H1 (cell line): Measurements from ENCODE around the gene CEP57. TPM values are rescaled to one million over a fixed set of nuclear protein-coding genes. Genes with fewer than 3 reads are reported as not detected.

Experiments
- CTCF ChIA-PET: fragments of 300-600 bp; sonication (Branson Sonifier 250); formaldehyde crosslinking; loops from one replicate; lab custom pipeline; 2021; ENCODE audit not compliant: partially characterized antibody; lab: Charles Lee
- POLR2A ChIA-PET: fragments of 300-600 bp; sonication (Branson Sonifier 250); formaldehyde crosslinking; loops from one replicate; lab custom pipeline; 2021; ENCODE audit warnings: inconsistent platforms; ENCODE audit not compliant: partially characterized antibody; lab: Charles Lee
- DNase-seq, 2 experiments: peaks; one replicate each; pipeline versions ENCODE4 v3.0.0 to v3.0.0-alpha.2; 2010 to 2022; ENCODE audit warnings: low spot score in 2 of 2, low read depth in 1 of 2, mixed read lengths in 1 of 2
- FAIRE-seq: peaks from 2 replicates; lab custom pipeline; 2011; peaks lifted over from hg19 to GRCh38; lab: Jason Lieb, UNC
- H2AFZ ChIP-seq: 2 replicates; pipeline ENCODE4 v1.8.1; 2012; ENCODE audit warnings: low read length, inconsistent platforms
- H2AK5ac ChIP-seq: 2 replicates; pipeline ENCODE4 v1.6.1; 2013; ENCODE audit warnings: low read depth, low read length
- H2BK120ac ChIP-seq: replicated peaks from 2 replicates; pipeline ENCODE3; 2013; ENCODE audit warnings: low read depth, low read length, inconsistent platforms
- H2BK12ac ChIP-seq: 2 replicates; pipeline ENCODE4 v1.6.1; 2013; ENCODE audit warnings: low read depth, low read length
- H2BK15ac ChIP-seq: 2 replicates; pipeline ENCODE4 v1.6.1; 2013; ENCODE audit warnings: low read length
- H2BK20ac ChIP-seq: 2 replicates; pipeline ENCODE4 v1.6.1; 2013; ENCODE audit warnings: low read length
- H2BK5ac ChIP-seq: 2 replicates; pipeline ENCODE4 v1.6.1; 2013; ENCODE audit warnings: low read depth, low read length
- H3K14ac ChIP-seq: 2 replicates; pipeline ENCODE4 v1.6.1; 2013; ENCODE audit warnings: inconsistent platforms; ENCODE audit not compliant: insufficient read length
- H3K18ac ChIP-seq: 2 replicates; pipeline ENCODE4 v1.6.1; 2013; ENCODE audit warnings: low read length; ENCODE audit errors: extremely low read depth
- H3K23ac ChIP-seq: 2 replicates; pipeline ENCODE4 v1.6.1; 2013; ENCODE audit warnings: inconsistent platforms; ENCODE audit not compliant: insufficient read length
- H3K23me2 ChIP-seq: 2 replicates; pipeline ENCODE4 v1.6.1; 2013; ENCODE audit warnings: low read depth, low read length
- H3K27ac ChIP-seq: 2 replicates; pipeline ENCODE4 v1.6.1; 2011; ENCODE audit warnings: low read depth, low read length, inconsistent platforms
- H3K27me3 ChIP-seq, 4 experiments: replicated peaks in 1 of 4; 1 replicate in 1 of 4; 2 replicates in 3 of 4; pipeline versions ENCODE4 v1.6.1 to v1.8.1; 2011 to 2013; ENCODE audit warnings: low read length in 3 of 4, mild to moderate bottlenecking in 3 of 4, inconsistent platforms in 2 of 4, mixed read lengths in 2 of 4, moderate library complexity in 1 of 4; ENCODE audit not compliant: control insufficient read depth in 3 of 4, insufficient read depth in 3 of 4; ENCODE audit errors: extremely low read depth in 1 of 4
- H3K36me3 ChIP-seq, 4 experiments: 2 replicates each; pipeline versions ENCODE4 v1.6.1 to v1.8.1; 2011 to 2013; ENCODE audit warnings: mild to moderate bottlenecking in 4 of 4, low read length in 3 of 4, moderate library complexity in 2 of 4, control low read depth in 1 of 4, inconsistent platforms in 1 of 4; ENCODE audit not compliant: insufficient read depth in 4 of 4, control insufficient read depth in 2 of 4
- H3K4ac ChIP-seq: replicated peaks from 2 replicates; pipeline ENCODE3; 2013; ENCODE audit warnings: low read length, low read depth, mixed read lengths, inconsistent platforms; ENCODE audit not compliant: insufficient read length
- H3K4me1 ChIP-seq, 4 experiments: replicated peaks in 1 of 4; 1 replicate in 1 of 4; 2 replicates in 3 of 4; pipeline versions ENCODE4 v1.6.1 to v1.8.1; 2011 to 2013; ENCODE audit warnings: low read length in 3 of 4, inconsistent platforms in 2 of 4, mixed read lengths in 1 of 4; ENCODE audit not compliant: insufficient read depth in 4 of 4, control insufficient read depth in 3 of 4
- H3K4me2 ChIP-seq, 2 experiments: 2 replicates each; pipeline versions ENCODE4 v1.6.1 to v1.8.1; 2011 to 2013; ENCODE audit warnings: low read depth in 2 of 2, low read length in 2 of 2, control low read depth in 1 of 2, inconsistent platforms in 1 of 2, mild to moderate bottlenecking in 1 of 2; ENCODE audit not compliant: insufficient read depth in 1 of 2
- H3K4me3 ChIP-seq, 4 experiments: fragments of 200-600, 300-600 bp in 1 of 4; sonication (generic), shearing (Covaris generic), sonication (Bioruptor Twin) in 1 of 4; 2 replicates each; pipeline versions ENCODE4 v1.5.1 to v1.8.1; 2011 to 2016; ENCODE audit warnings: low read length in 4 of 4, low read depth in 3 of 4, control low read depth in 2 of 4, inconsistent platforms in 2 of 4, mild to moderate bottlenecking in 2 of 4, mixed read lengths in 1 of 4, moderate library complexity in 1 of 4; ENCODE audit not compliant: insufficient read depth in 2 of 4; ENCODE audit errors: extremely low read depth in 1 of 4
- H3K56ac ChIP-seq: replicated peaks from 2 replicates; pipeline ENCODE3; 2013; ENCODE audit warnings: low read depth, mild to moderate bottlenecking, mixed read lengths, low read length, inconsistent platforms; ENCODE audit not compliant: insufficient read length
- H3K79me1 ChIP-seq: 2 replicates; pipeline ENCODE4 v1.6.1; 2013; ENCODE audit warnings: low read depth, low read length, control low read depth
- H3K79me2 ChIP-seq, 2 experiments: 2 replicates each; pipeline versions ENCODE4 v1.6.1 to v1.8.1; 2012 to 2013; ENCODE audit warnings: low read length in 2 of 2, mild to moderate bottlenecking in 2 of 2, inconsistent platforms in 1 of 2; ENCODE audit not compliant: insufficient read depth in 2 of 2, control insufficient read depth in 1 of 2
- H3K9ac ChIP-seq, 4 experiments: replicated peaks in 1 of 4; 1 replicate in 1 of 4; 2 replicates in 3 of 4; pipeline versions ENCODE4 v1.6.1 to v1.8.1; 2011 to 2013; ENCODE audit warnings: low read depth in 3 of 4, low read length in 3 of 4, control low read depth in 2 of 4, mild to moderate bottlenecking in 2 of 4, moderate library complexity in 2 of 4, inconsistent platforms in 1 of 4; ENCODE audit errors: extremely low read depth in 1 of 4
- H3K9me3 ChIP-seq, 2 experiments: 2 replicates each; pipeline versions ENCODE4 v1.6.1 to v1.8.1; 2012 to 2013; ENCODE audit warnings: mild to moderate bottlenecking in 2 of 2, moderate library complexity in 2 of 2, control low read depth in 1 of 2, inconsistent platforms in 1 of 2, low read depth in 1 of 2, low read length in 1 of 2, mixed read lengths in 1 of 2; ENCODE audit not compliant: insufficient read depth in 2 of 2
- H4K20me1 ChIP-seq, 2 experiments: replicated peaks in 1 of 2; 2 replicates each; pipeline versions ENCODE3 to v1.8.1; 2011 to 2013; ENCODE audit warnings: inconsistent platforms in 2 of 2, low read length in 2 of 2, mild to moderate bottlenecking in 1 of 2; ENCODE audit not compliant: insufficient read depth in 2 of 2, control insufficient read depth in 1 of 2
- H4K5ac ChIP-seq: 2 replicates; pipeline ENCODE4 v1.6.1; 2013; ENCODE audit warnings: low read length, low read depth, mixed read lengths, inconsistent platforms; ENCODE audit not compliant: insufficient read length
- H4K8ac ChIP-seq: 2 replicates; pipeline ENCODE4 v1.8.0; 2013; ENCODE audit warnings: mild to moderate bottlenecking, moderate library complexity, low read length, inconsistent platforms; ENCODE audit not compliant: insufficient read depth; ENCODE audit errors: extremely low read depth
- H4K91ac ChIP-seq: replicated peaks from 2 replicates; pipeline ENCODE3; 2013; ENCODE audit warnings: low read length, mixed read lengths, inconsistent platforms; ENCODE audit not compliant: insufficient read length
- CHD1 ChIP-seq: IDR thresholded peaks from 2 replicates; pipeline ENCODE4 v1.6.1; 2012; ENCODE audit warnings: low read depth, low read length, improper control_type of control experiment
- CHD2 ChIP-seq: IDR thresholded peaks from 2 replicates; pipeline ENCODE4 v1.6.1; 2012; ENCODE audit warnings: low read length, improper control_type of control experiment
- GABPA ChIP-seq: IDR thresholded peaks from 2 replicates; pipeline ENCODE4 v1.6.1; 2011; ENCODE audit warnings: mild to moderate bottlenecking, low read length, moderate library complexity, borderline replicate concordance; ENCODE audit not compliant: insufficient read depth
- MAFK ChIP-seq: IDR thresholded peaks from 2 replicates; pipeline ENCODE4 v1.6.1; 2012; ENCODE audit warnings: low read depth, mild to moderate bottlenecking, improper control_type of control experiment, low read length
- PHF8 ChIP-seq: fragments of 200-600 bp; sonication (generic); conservative IDR thresholded peaks from 2 replicates; pipeline ENCODE4 v1.7.1; 2012; ENCODE audit warnings: low read depth, mild to moderate bottlenecking, inconsistent platforms, low read length, moderate library complexity
- SIN3A ChIP-seq, 2 experiments: IDR thresholded peaks in 1 of 2; conservative IDR thresholded peaks in 1 of 2; 2 replicates each; pipeline ENCODE4 v1.6.1; 2011 to 2012; ENCODE audit warnings: low read length in 2 of 2, improper control_type of control experiment in 1 of 2, low read depth in 1 of 2, mild to moderate bottlenecking in 1 of 2
- TCF12 ChIP-seq: IDR thresholded peaks from 2 replicates; pipeline ENCODE4 v1.6.1; 2011; ENCODE audit warnings: low read depth, mild to moderate bottlenecking, low read length
- WGBS, 2 experiments: shearing (Covaris generic) in 1 of 2; methylation state at CpG; one replicate each; pipeline versions ENCODE4 v1.1.6 to v1.1.7; 2013 to 2015; ENCODE audit warnings: low lambda C conversion rate in 2 of 2, mixed read lengths in 2 of 2, inconsistent platforms in 1 of 2, low coverage in 1 of 2, missing lambda C conversion rate in 1 of 2; ENCODE audit not compliant: insufficient replicate concordance in 2 of 2, insufficient coverage in 1 of 2, insufficient read length in 1 of 2; ENCODE audit errors: extremely low coverage in 1 of 2, missing lambda C conversion rate in 1 of 2; 5-methylcytosine and 5-hydroxymethylcytosine counted together
- polyA plus RNA-seq, 7 experiments: library from polyadenylated mRNA; depleted of rRNA in 3 of 7; stranded (reverse) in 5 of 7; unstranded in 2 of 7; fragments of >200 nt in 5 of 7; fragments of 200-250 nt in 2 of 7; gene quantifications; 1 replicate in 5 of 7; 2 replicates in 1 of 7; 4 replicates in 1 of 7; pipeline versions ENCODE4 v1.2.1 to v1.2.3, GENCODE V29; 2011 to 2013; ENCODE audit warnings: missing spikeins in 2 of 7, mixed read lengths in 2 of 7
- total RNA-seq: library from RNA; stranded (reverse); fragmentation: NEBNext Ultra II Directional; extraction: Animal tissue kit (Norgen Biotek cat#: 25700); gene quantifications from 2 replicates; pipeline ENCODE4 v1.2.1, GENCODE V29; 2021

The CEP57 gene
- total and polyA plus RNA-seq, 2 of the 8 experiments (the other 6 are each of a cell fraction or from before 2014, with no cell fraction given), result 26.3 to 72.7 TPM

DNA sequence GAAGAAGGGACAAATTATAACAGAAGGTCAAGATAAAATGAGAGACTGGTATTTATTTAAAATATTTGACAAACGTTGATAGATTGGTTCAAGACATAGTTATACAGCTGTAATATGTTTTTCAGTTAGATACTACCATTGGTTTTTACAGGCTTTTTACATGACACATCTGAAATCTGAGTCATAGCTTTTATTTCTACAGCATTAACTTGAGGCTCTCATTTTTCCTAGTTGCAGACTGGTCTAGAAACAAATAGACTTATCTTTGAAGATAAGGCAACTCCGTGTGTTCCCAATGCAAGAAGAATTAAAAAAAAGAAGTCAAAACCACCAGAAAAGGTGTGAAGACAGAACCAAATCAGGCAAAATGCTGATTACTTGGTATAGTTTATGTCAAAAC is 31.3 kb downstream of the CEP57 start:
- H3K9ac ChIP-seq, result no peak overlapping the region
- H4K20me1 ChIP-seq, result no peaks in the 10 kb centered on the region
- no peaks in the 10 kb centered on the region for H3K79me1 ChIP-seq
- no peak overlapping the region for H3K56ac ChIP-seq
- no peak overlapping the region for H4K91ac ChIP-seq
- no peak overlapping the region for H3K27ac ChIP-seq
- H2BK20ac ChIP-seq, result no peak overlapping the region
- no peak overlapping the region for H3K4me3 ChIP-seq
- H2BK15ac ChIP-seq, result no peak overlapping the region
- no peaks in the 10 kb centered on the region for H3K4me1 ChIP-seq
- no peak overlapping the region for H3K18ac ChIP-seq
- no peak overlapping the region for H2BK120ac ChIP-seq
- H2BK5ac ChIP-seq, result no peak overlapping the region
- no peak for DNase-seq
- POLR2A ChIA-PET, result interaction anchor here (1.1 kb wide), 1 partner anchor 23 kb away, joined by 3 read pairs; no protein-coding TSS in a partner anchor
- H2AFZ ChIP-seq, result no peak overlapping the region
- no peak for FAIRE-seq
- CTCF ChIA-PET, result interaction anchor here (0.9 kb wide), 1 partner anchor 14 kb away, joined by 4 read pairs; no protein-coding TSS in a partner anchor
- peaks cover 4 to 48% (median 17%) of the 10 kb centered on the region in 4 experiments; a peak in 5 of 8 replicates for H3K36me3 ChIP-seq
- no peaks in the 10 kb centered on the region for H3K9me3 ChIP-seq
- no peaks in the 10 kb centered on the region for H3K23me2 ChIP-seq
- no peaks in the 10 kb centered on the region for H3K79me2 ChIP-seq
- H4K8ac ChIP-seq, result no peak overlapping the region
- no peak overlapping the region for H3K14ac ChIP-seq
- H3K27me3 ChIP-seq, result no peaks in the 10 kb centered on the region
- TF ChIP-seq TCF12 (no peak), GABPA (no peak), CHD1 (no peak), MAFK (no peak), SIN3A (conservative IDR thresholded peaks at IDR 0.05 in 1 of 2, IDR thresholded peaks at IDR 0.05 in 1 of 2; ENCODE audit: low read depth in 1 of 2, low read length in 2 of 2) (no peak), CHD2 (no peak), PHF8 (no peak)
- no peak overlapping the region for H3K4ac ChIP-seq
- no peak overlapping the region for H3K4me2 ChIP-seq
- no peak overlapping the region for H3K23ac ChIP-seq
- no peak overlapping the region for H2BK12ac ChIP-seq
- no peak overlapping the region for H4K5ac ChIP-seq
- 85% methylated on average over 2 of the region's 2 CpGs; no CpG with 5 or more reads in 1 of the 2 experiments for WGBS, 2 experiments
- H2AK5ac ChIP-seq, result no peak overlapping the region
